ENCODE results near the gene CFHR1.

The CFHR1 gene

DNA sequence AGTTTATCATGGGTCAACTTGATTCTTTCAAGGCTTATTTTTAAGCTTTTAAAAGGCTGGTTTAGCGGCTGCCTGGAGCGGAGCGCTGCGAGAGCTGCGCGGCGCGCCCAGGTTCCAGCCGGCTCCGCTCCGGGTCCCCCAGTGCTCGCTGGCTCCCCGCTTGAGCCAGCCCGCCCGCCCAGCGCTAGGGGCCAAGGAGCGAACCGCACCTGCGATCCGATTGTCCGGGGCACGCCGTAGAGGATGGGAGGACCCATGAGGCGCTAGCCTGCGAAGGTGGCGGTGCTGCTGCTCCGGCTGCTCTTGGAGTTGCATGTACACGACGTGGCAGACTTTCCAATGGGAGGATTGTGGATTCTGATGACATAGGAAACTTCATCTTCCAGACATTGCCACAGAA is 58.4 kb downstream of the CFHR1 start:
- DNase-seq (ENCODE audit: low read depth in 2 of 2) = no peak

All from stimulated activated CD8-positive, alpha-beta memory T cell treated with anti-CD3 and anti-CD28 coated beads, Interleukin-2, amount 100 ng/mL, for 48 hours (primary cell).